UCSD-AML1 (cell line): ENCODE measurements around the gene BACH2.
"Not testable (repeated sequence)": the region's sequence is repeated elsewhere in the genome, so short reads cannot be mapped to it uniquely, and the experiment has no call there.

Experiments
- DNase-seq: peaks from one replicate; lab custom pipeline; 2025; ENCODE audit not compliant: unreplicated experiment; lab: John Stamatoyannopoulos, UW

The BACH2 gene

DNA sequence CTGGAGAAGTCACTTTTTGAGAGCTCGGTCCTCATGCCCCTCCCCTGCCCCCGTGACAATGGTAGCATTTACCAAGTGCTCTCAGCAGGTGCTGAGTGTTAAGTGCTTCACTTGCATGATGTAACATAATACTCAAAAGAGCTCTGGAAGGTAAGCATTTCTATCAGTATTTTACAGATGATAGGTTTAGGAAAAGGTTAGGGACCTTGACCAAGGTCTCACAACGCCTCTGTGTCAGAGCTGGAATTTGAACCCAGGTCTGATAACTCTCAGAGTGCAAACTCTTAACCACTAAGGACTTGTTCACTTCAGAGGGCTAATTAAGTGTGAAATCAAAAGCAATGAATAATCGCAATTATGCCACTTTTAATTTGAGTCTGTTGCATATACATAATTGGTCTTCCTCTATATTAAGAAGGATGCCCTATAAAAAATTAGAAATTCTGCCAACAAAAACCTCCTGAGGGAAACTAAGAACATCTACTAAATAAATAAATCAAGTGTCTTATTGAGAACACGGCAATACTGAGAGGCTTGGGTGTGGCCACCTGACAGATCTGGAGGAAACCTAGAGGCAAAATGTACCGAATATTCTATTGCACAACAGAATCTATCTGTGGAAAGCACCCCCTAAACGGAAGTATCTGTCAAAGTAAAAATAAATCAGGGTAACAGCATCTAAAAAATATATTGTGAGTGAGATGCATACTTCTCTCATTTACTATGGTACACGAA, 109.8 kb downstream of the BACH2 start:
- DNase-seq: no peak

DNA sequence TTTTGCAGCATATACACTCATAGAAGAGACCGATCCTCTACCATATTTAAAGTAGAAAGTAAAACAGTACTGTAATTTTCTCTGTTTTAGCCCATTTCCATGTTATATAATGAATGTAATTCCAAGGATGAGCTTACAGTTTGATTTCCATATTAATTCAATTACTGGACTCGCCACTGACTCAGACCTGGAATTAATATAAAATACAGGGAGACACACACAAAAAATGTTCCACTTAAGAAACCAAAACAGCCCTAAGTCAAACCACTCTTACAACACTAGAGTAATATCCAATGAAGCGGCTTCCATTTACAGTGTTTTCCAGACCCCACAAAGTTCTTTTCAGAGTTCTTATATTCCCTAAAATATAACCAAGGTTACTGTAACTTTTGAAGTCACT, 110.6 kb downstream of the BACH2 start:
- no peak for DNase-seq

DNA sequence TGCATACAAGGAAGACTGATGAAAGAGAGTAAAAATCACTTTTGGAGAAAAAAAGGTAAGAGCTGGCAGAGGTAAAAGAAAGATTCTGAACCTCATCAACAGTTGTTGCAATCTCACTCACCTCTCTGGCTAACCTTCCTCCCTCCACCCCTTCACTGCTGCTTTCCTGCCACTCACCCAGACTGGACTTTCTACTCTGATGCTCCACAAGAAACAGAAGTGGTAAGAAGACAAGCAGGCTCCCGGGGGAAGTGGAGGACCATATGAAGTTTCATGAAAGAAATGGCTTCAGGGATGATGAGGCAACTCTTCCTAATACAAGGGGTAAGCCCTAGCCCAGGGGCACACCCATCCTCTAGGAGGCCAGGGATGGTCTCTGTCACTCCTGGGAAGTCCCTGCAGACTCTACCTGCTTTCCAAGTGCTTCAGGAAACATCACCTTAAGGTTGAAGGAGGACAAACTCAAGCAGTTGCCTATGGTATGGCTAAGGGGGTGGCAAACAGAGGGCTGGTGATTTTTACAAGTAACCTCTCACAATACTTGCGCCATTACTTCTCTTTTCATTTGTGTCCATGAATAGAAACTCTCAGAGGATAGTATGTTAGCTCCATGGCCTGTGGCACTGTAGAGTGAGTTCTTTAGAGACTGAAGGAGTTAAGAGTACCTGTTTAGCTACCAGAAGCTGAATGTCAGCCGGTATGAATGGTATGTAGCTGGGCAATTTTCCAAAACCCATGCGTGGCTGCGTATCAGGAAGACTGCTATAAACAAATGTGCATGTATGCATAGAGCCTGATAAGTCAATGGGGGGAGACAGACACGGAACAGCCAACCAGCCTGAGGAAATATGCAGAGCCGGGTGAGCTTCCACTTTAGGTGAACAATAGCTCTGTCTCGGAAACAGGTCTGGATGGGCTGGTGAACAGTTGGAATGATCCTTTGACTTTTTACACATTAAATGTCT, 112.0 kb downstream of the BACH2 start:
- DNase-seq: no peak

DNA sequence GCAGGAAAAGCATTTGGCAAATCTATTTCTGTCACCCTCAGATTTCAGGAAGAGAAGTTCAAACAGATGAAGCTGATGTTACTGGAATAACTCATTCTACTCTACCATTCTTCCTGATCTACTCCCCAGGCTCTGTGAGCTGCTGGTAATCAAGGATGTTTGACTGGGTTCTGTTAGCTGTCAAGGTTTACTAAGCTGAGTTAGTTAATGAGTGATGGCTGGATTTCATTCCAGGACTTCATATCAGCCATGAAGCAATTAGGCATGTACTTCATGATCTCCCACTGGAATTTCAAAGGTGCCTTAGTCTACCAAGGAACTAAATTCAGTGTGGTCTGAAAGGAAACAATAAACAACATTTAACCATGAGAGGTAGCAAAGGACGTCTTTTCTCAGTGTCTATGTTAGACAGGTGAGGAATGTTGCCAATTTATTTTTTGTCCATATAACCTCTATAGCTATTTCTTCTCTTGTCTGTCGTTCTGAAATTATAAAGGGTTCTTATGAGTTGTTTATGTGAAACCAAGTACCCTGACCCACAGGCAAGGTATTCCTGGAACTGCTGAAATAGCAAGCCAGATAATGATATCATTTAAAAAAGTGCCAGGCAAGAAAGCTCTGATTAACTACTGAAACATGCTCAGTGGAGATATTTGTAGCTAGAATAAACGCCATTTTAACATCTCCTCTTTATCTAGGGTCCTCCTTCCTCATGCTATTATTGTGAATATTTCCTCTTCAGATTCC, 112.9 kb downstream of the BACH2 start:
- DNase-seq: no peak

DNA sequence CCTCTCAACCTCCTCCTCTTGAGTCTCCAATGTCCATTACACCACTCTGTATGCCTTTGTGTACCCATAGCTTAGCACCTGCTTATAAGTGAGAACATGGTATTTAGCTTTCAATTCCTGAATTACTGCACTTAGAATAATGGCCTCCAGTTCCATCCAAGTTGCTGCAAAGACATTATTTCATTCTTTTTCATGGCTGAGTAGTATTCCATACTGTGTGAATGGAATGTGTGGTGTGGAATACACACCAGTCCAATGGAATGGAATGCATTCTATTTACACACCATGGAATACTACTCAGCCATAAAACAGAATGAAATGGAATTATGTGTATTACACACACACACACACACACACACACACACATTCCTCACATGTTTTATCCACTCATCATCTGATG, 116.1 kb downstream of the BACH2 start:
- DNase-seq: no peak

DNA sequence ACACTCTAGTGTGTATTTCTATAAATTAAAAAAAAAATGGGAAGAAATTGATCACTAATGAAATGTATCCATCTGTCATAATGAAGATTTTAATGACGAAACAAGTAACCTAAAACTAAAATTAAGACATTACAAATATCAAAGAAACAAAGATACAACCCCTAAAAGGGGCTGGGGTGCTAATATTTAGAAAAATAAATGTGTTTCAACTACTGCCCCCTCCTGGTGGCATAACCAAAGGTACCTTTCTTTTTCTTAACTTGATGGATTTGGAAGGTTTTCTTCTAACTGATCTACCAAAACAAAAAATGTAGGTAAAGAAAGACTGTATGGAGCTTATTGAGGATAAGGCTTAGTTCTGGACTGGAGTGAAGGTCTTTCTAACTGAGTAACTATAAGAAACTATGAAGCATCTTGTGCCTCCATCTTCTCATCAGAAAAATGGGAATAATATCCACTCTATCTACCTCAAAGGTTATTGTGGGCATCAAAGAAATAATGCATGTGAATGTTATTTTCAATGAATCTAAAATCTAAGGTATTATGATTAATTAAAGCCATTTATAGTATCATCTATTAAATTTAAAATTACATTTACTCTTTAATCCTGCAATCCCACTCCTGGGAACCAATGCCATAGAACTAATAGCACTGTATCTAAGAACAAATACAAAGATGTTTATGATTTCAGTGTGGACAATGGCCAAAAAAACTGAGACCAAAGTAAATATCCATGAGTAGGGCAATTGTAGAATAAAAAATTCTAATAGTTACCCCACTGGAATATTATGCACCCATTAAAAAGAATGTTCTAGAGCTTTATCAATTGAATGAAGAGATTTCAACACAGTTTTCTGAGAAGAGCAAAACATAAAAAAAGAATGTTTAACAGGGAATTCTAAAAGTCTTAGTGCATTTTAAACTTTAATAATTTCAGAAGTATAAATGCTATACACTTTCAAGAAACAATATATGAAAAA, 117.2 kb downstream of the BACH2 start:
- no peak for DNase-seq

DNA sequence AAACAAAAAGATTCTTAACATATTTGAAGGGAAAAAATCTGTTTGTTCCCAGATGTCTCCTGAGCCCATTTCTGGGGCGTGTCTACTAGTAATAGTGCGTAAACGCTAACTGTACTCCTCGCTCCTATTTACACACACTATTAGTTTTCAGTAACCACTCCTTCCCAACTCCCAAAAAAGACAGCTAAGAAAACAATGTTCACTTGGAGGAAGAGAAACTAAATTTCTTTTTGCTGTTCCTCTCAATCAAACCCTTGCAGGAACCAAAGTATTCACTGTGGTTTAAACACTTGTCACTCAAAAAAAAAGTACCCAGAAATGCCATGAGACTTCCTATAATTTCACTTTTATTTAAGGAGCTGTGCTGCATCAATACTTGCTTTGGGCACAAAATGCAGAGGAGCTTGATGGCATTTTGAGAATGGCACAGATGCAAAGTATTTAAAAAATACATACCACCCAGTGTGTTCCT, 118.2 kb downstream of the BACH2 start:
- DNase-seq: no peak

DNA sequence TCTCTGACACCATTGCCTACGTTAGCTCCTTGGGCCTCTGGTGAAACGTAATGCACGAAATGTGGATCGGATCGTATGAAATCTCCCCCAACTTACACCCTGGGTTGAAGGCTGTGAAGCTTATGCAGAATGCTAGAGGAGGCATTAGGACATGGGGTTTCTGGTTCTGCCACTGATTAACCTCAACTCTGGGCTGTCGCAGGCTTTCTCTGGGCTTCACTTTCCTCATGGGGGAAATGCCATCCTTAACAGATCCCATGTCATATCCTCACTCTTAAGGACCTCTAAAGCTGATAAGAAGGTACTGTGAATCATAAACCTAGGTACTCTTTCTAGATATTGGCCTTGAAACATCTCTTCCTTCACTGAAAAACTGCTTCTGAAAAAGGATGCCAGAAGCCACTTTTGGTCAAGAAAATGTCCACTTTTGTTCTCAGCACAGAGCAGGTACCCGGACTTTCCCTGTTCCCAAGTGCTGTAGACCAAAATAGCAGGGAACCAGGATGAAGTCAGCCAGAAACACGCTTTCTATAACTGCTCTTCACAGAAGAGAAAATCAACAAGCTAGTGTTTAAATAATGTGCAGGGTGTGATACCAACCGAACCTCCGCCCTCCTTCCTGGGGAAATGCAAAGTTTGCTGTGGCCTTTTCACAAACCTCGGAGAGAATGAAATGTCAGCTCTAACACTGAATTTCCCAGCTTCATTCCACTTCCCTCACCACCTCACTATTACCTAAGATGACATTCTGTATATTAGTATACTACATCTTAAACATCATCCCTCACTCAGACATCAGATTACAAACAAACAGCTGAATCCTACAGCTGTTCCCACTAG, 118.9 kb downstream of the BACH2 start:
- no peak for DNase-seq

DNA sequence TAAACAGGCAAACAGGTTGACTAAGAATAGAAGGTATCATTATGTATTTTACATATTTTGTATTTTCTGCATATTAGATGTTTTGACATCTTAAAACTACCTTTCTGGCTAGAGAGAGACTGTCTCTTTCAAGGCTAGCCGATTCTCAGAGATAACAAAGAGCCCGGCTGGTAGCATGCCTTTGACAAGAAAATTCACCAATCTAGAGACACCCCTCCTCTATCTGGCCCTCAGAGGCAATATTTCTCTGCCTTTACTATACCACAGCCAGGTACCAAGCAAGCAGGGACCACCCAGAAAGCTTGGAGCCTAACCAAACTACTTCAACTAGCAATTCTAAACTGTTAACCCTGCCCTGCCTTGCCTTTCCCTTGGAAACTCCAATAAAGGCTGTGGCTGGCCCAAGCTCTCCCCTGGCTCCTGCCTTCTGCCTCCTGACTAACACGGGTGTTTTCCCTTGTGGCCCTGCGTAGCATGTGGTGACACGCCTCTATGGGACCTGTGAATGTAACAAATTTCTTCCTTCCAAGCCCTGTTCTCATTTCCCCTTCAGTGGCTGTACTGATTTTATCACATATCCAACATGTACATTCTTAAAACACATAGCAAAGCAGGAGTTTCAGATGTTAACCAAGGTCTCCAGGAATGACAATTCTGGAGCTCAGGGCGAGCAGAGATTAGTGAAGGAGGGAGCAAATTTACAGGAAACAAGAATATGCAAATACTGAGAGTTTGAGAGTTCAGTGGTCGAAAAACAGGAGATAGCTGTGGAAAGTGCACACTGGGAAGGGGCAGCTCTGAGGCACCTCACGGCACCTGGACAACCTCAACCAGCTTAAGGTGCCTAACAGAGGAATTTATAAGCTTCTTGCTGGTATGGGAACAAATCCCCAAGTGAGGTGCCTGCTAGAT, 120.8 kb downstream of the BACH2 start:
- DNase-seq: no peak

DNA sequence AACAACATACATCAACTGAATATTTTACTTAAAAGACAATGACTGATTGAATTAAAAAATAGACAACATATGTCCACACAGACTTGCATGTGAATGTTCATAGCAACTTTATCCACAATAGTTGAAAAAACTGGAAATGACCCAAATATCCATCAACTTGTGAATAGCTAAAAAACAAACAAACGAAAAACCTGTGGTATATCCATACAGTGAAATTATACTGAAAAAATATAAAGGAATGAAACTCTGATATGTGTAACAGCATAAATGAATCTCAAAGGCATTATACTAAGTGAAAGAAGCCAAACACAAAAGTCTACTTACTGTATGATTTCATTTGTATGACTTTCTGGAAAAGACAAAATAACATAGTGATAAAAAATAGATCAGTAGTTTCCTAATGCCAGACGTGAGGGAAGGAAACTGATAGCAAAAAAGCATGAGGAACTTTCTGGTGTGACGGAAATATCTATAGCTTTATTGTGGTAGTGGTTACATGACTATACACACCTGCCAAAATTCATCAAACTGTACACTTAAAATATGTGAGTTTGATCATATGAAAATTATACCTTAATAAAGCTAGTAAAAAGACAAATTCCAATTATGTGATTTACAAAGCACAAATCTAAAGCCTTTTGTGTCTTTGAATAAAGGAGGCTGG, 123.2 kb downstream of the BACH2 start:
- DNase-seq: no peak

DNA sequence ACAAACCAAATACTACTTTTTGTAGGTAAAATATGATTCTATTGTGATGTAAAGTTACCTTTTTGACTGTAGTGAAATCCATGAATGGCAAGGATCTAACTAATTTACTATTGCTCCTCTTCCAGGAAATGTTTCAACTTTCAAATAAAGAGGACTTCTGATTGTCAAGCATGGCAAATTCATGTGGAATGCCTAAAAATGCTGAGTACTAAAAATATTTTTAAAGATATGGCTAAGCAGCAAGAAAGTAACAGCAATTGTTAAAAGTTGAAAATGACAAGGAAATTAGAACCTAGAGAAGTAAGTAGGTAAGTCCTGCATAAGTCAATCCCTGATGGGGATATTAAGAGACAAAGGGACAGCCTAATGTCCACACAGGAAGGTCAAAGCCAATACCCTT, 126.0 kb downstream of the BACH2 start:
- DNase-seq: no peak

DNA sequence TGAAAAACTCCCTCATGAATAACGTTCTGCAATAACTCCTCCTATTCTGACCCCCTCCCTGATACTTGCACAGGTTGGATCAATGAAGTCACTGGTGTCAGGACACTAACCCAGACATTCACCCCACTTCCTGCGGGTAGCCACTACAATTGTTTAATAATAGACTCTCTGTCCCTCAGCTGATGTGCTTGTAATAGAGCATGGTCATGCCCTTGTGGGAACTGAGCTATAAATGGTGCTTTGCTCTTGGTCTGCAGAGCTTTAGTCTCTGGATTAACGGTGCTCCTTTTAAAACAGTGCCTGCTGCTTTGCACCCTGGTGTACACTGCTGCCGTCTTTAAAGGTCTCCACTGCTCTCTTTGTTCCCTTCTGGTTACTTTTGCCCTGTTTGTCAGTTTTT, 127.3 kb downstream of the BACH2 start:
- no peak for DNase-seq

DNA sequence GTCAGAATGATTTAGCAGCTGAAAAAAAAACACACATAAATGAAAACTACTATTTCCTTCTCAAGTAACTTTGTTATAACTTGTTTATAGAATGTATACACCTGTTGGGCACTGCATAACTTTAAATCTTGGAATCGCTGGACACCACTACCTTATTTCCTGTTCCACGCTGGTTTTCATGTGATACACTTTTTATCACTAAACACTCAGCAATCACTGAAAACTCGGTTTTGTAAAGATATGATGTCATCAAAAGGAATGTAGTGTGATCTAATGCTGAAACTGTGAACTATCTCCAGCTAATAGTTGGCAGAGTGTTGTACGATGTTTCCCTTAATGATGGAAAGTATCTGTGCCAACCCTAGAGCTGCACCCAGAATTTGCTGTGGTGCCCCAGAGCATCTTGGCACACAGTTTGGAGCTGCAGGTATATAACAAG, 127.9 kb downstream of the BACH2 start:
- no peak for DNase-seq

DNA sequence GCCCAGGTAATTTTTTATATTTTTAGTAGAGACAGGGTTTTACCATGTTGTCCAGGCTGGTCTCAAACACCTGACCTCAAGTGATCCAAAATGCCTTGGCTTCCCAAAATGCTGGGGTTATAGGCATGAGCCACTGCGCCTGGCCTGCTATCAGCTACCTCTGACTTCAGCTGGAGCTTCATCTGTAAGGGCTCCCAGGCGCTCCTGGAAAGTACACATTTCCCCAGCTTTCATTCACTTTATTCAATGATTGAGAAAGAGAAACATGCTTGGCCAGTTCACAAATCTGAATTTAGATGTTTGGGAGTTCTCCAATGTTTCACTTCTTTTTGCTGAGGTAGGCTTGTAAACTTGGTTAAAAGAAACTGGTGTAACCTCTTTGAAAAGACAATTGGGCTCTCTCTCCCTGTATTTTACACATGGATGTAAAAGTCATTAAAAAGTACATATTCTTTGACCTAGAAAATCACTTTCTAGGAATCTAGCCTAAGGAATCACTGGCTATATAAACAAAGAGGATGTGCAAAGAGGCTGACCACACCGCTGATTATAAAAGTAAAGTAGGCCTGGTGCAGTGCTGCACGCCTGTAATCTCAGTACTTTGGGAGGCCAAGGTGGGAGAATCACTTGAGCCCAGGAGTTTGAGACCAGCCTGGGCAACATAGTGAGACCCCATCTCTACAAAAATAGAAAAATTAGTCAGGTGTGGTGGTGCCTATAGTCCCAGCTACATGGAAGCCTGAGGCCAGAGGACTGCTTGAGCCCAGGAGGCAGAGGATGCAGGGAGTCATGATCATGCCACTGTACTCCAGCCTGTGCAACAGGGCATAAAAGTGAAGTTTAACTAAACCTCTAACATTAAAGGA, 128.9 kb downstream of the BACH2 start:
- DNase-seq: no peak

DNA sequence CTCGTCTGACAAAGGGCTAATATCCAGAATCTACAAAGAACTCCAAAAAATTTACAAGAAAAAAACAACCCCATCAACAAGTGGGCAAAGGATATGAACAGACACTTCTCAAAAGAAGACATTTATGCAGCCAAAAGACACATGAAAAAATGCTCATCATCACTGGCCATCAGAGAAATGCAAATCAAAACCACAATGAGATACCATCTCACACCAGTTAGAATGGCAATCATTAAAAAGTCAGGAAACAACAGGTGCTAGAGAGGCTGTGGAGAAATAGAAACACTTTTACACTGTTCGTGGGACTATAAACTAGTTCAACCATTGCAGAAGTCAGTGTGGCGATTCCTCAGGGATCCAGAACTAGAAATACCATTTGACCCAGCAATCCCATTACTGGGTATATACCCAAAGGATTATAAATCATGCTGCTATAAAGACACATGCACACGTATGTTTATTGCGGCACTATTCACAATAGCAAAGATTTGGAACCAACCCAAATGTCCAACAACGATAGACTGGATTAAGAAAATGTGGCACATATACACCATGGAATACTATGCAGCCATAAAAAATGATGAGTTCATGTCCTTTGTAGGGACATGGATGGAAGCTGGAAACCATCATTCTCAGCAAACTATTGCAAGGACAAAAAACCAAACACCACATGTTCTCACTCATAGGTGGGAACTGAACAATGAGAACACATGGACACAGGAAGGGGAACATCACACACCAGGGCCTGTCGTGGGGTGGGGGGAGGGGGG, 130.3 kb downstream of the BACH2 start:
- DNase-seq: not testable (repeated sequence)
